Measurements from ENCODE around the gene AFF3.

- no peak for TF ChIP-seq CTCF (IDR thresholded peaks at IDR 0.05)
- TF ChIP-seq POLR2A (IDR thresholded peaks at IDR 0.05): no peak
These were observed 534.9 kb downstream of the AFF3 start for GRCh38 chr2:99607454-99607853.

All from lower leg skin (tissue), 3 donors.